Stimulated activated naive CD8-positive, alpha-beta T cell treated with anti-CD3 and anti-CD28 coated beads, Interleukin-15, Interleukin-2, amounts not matched to agents 100 ng/mL and 50 ng/mL, for 24 hours (primary cell): ENCODE results near the gene ENTPD6.

ENCODE experiments used
- H3K27ac Mint-ChIP-seq: one replicate; pipeline ENCODE4 v1.8.0; 2021; ENCODE audit warnings: mild to moderate bottlenecking, mixed read lengths
- H3K27me3 Mint-ChIP-seq: one replicate; pipeline ENCODE4 v1.8.0; 2021; ENCODE audit warnings: mixed read lengths
- H3K36me3 Mint-ChIP-seq: one replicate; pipeline ENCODE4 v1.8.0; 2021; ENCODE audit warnings: low read depth, mixed read lengths
- H3K4me1 Mint-ChIP-seq: one replicate; pipeline ENCODE4 v1.8.0; 2021; ENCODE audit warnings: low read depth, mixed read lengths
- H3K4me3 Mint-ChIP-seq: one replicate; pipeline ENCODE4 v1.8.0; 2021; ENCODE audit warnings: mild to moderate bottlenecking, mixed read lengths
- H3K9me3 Mint-ChIP-seq: one replicate; pipeline ENCODE4 v1.8.0; 2021; ENCODE audit warnings: mixed read lengths

Gene ENTPD6

GRCh38 chr20:25212242-25212641 is 16.7 kb downstream of the ENTPD6 start:
- Mint-ChIP-seq H3K4me1 (peaks cover 5% of the 10 kb centered on the region), H3K36me3 (peaks cover 29% of the 10 kb centered on the region), H3K27ac (no peak overlapping the region), H3K27me3 (no peaks in the 10 kb centered on the region), H3K4me3 (no peak overlapping the region), H3K9me3 (no peaks in the 10 kb centered on the region)

- peaks cover 29% of the 10 kb centered on the region for H3K36me3 Mint-ChIP-seq
- H3K4me1 Mint-ChIP-seq: peaks cover 5% of the 10 kb centered on the region
- no peak overlapping the region for H3K4me3 Mint-ChIP-seq
- no peaks in the 10 kb centered on the region for H3K9me3 Mint-ChIP-seq
- no peak overlapping the region for H3K27ac Mint-ChIP-seq
- H3K27me3 Mint-ChIP-seq: no peaks in the 10 kb centered on the region
Observed at GRCh38 chr20:25213566-25214425, 18.3 kb downstream of the ENTPD6 start.

- no peak overlapping the region for H3K4me3 Mint-ChIP-seq
Observed at GRCh38 chr20:25214426-25214790, 18.9 kb downstream of the ENTPD6 start.

GRCh38 chr20:25214819-25215218 is 19.3 kb downstream of the ENTPD6 start:
- H3K27me3 Mint-ChIP-seq: no peaks in the 10 kb centered on the region
- no peak overlapping the region for H3K4me3 Mint-ChIP-seq
- peaks cover under 1% of the 10 kb centered on the region for H3K4me1 Mint-ChIP-seq
- H3K27ac Mint-ChIP-seq: no peak overlapping the region
- H3K9me3 Mint-ChIP-seq: no peaks in the 10 kb centered on the region
- peaks cover 29% of the 10 kb centered on the region for H3K36me3 Mint-ChIP-seq

More at GRCh38 chr20:25214426-25214790, 18.9 kb downstream of the ENTPD6 start:
- Mint-ChIP-seq H3K36me3 (peaks cover 29% of the 10 kb centered on the region), H3K4me1 (peaks cover 5% of the 10 kb centered on the region), H3K27me3 (no peaks in the 10 kb centered on the region), H3K27ac (no peak overlapping the region), H3K9me3 (no peaks in the 10 kb centered on the region)

- no peak overlapping the region for H3K4me3 Mint-ChIP-seq
- no peak overlapping the region for H3K27ac Mint-ChIP-seq
- H3K36me3 Mint-ChIP-seq: peaks cover 29% of the 10 kb centered on the region
- H3K27me3 Mint-ChIP-seq: no peaks in the 10 kb centered on the region
- H3K9me3 Mint-ChIP-seq: no peaks in the 10 kb centered on the region
- no peaks in the 10 kb centered on the region for H3K4me1 Mint-ChIP-seq
Observed at GRCh38 chr20:25215521-25215920, 20.0 kb downstream of the ENTPD6 start.

DNA sequence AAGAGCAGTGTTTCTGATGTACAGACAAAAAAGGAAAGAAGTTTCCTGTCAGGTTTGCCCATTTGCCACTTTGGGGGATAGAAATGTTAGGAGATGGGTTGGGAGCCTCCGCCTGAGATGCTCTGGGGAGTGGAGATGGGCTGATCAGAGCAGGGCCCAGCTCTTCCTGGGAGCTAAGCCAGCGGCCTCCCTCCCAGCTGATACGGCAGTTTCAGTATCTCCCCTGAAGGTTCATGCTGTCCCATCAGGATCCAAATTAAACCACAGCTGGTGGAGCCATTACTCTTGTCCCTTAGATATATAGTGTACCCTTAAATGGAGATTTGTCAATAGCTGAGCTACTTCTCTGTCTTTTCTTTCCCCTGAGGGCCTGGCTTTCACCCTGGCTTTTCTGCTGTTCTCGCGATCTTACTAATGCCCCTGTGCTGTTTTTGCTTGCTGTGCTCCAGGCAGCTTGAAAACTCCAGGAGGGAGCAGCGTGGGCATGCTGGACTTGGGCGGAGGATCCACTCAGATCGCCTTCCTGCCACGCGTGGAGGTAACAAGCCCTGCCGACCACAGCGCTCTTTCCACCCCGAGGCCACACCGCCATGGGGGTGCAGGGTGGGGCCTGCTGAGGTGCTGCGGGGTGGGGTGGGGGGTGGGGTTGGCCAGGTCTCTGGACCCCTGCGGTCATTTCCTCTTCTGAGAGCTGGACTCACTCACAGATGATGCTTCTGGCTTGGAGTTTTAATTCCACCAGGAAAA is 20.9 kb downstream of the ENTPD6 start:
- no peak overlapping the region for H3K27ac Mint-ChIP-seq

DNA sequence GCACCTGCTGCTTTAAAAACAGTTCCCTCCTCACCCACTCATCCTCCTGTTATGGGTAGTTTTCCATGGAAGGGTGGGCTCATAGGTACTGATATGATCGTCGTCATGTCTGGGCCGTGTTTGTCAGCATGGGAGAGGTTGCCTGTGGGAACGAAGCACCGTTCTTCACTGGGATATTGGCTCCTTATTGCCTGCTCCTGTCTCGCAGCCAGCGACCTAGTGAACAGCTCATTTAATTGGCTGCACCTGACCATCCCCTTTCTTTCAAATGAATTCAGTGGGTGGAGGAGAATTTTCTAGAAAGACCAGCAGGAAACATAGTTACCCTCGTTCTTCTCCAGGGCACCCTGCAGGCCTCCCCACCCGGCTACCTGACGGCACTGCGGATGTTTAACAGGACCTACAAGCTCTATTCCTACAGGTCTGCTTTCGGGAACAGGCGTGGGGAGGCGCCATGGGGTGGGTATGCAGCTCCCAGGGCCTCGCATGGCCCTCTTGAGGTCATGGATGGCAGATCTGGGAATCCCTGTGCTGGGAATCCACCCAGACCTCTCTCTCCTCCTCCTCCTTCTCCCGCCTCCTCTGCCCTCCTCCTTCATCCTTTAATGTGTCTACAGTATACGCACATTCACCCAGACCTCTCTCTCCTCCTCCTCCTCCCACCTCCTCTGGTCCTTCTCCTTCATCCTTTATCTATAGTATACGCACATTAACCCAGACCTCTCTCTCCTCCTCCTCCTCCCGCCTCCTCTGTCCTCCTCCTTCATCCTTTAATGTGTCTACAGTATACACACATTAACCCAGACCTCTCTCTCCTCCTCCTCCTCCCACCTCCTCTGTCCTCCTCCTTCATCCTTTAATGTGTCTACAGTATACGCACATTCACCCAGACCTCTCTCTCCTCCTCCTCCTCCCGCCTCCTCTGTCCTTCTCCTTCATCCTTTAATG is 21.9 kb downstream of the ENTPD6 start:
- H3K27ac Mint-ChIP-seq: no peak overlapping the region
- H3K4me3 Mint-ChIP-seq: no peak overlapping the region
- H3K27me3 Mint-ChIP-seq: no peaks in the 10 kb centered on the region
- H3K4me1 Mint-ChIP-seq: peaks cover 5% of the 10 kb centered on the region
- peaks cover 16% of the 10 kb centered on the region for H3K36me3 Mint-ChIP-seq
- H3K9me3 Mint-ChIP-seq: no peaks in the 10 kb centered on the region

More for the DNA sequence above, 20.9 kb downstream of the ENTPD6 start:
- H3K27me3 Mint-ChIP-seq: no peaks in the 10 kb centered on the region
- no peaks in the 10 kb centered on the region for H3K4me1 Mint-ChIP-seq
- H3K9me3 Mint-ChIP-seq: no peaks in the 10 kb centered on the region
- H3K36me3 Mint-ChIP-seq: peaks cover 22% of the 10 kb centered on the region
- no peak overlapping the region for H3K4me3 Mint-ChIP-seq

GRCh38 chr20:25218109-25218486 is 22.6 kb downstream of the ENTPD6 start:
- Mint-ChIP-seq H3K9me3 (no peaks in the 10 kb centered on the region), H3K27me3 (no peaks in the 10 kb centered on the region), H3K27ac (no peak overlapping the region), H3K36me3 (peaks cover 16% of the 10 kb centered on the region), H3K4me3 (no peak overlapping the region), H3K4me1 (peaks cover 11% of the 10 kb centered on the region)

- H3K27me3 Mint-ChIP-seq: no peaks in the 10 kb centered on the region
- peaks cover 15% of the 10 kb centered on the region for H3K4me1 Mint-ChIP-seq
- H3K27ac Mint-ChIP-seq: no peak overlapping the region
- peaks cover 16% of the 10 kb centered on the region for H3K36me3 Mint-ChIP-seq
- H3K9me3 Mint-ChIP-seq: no peaks in the 10 kb centered on the region
- no peak overlapping the region for H3K4me3 Mint-ChIP-seq
Observed at GRCh38 chr20:25218492-25218891, 23.0 kb downstream of the ENTPD6 start.

DNA sequence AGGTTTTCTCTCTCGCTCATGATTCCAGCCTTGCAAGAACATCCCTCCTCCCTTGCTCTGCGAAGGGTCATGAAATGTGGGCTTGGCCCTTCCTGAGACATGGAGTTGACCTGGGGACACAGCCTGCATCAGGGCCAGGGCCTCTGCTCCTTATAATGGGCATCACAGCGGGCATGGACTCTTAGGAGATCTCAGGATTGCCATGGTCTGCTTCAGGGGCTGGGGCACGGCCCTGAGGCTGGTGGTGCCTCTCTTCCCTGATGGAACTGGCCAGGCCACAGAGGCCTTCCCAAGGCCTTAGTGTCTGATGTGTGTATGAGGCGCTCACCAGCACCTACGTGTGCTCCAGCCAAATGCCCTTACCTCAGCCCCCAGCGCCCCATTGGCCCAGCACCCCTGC is 23.9 kb downstream of the ENTPD6 start:
- H3K27ac Mint-ChIP-seq: no peak overlapping the region
- no peaks in the 10 kb centered on the region for H3K27me3 Mint-ChIP-seq
- H3K4me3 Mint-ChIP-seq: no peak overlapping the region
- H3K9me3 Mint-ChIP-seq: no peaks in the 10 kb centered on the region
- H3K4me1 Mint-ChIP-seq: peaks cover 24% of the 10 kb centered on the region
- H3K36me3 Mint-ChIP-seq: peaks cover 16% of the 10 kb centered on the region

DNA sequence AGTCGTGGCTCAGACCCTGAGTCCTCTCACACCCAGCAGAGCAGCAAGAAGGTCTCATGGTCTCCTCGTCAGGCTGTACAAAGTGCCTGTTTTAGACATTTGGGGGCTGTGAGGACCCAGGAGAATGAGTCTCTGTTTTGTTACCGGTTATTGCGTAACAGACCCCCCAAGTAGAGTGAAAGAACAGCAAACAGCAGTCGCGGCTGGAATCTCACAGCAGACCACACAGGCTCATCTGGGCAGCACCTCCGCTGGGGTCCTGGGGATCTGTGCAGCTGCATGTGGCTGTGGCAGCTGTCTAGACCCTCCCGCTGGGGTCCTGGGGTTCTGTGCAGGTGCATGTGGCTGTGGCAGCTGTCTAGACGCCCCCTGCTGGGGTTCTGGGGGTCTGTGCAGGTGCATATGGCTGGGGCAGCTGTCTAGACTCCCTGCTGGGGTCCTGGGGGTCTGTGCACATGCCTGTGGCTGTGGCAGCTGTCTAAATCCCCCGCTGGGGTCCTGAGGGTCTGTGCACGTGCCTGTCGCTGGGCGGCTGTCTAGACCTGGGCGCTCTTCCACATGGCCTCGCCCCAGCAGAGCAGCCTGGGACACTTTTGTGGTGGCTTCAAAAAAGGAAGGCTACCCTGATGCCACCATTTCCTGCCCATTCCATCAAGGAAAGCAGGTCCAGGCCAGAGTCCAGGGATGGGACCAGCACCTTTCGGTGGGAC is 24.7 kb downstream of the ENTPD6 start:
- Mint-ChIP-seq H3K9me3 (no peaks in the 10 kb centered on the region), H3K4me3 (no peak overlapping the region), H3K36me3 (peaks cover 14% of the 10 kb centered on the region), H3K27ac (no peak overlapping the region), H3K27me3 (no peaks in the 10 kb centered on the region), H3K4me1 (peaks cover 28% of the 10 kb centered on the region)

GRCh38 chr20:25220810-25221591 is 25.5 kb downstream of the ENTPD6 start:
- Mint-ChIP-seq H3K4me1 (peaks cover 28% of the 10 kb centered on the region), H3K36me3 (peaks cover 9% of the 10 kb centered on the region), H3K27ac (no peak overlapping the region), H3K9me3 (no peaks in the 10 kb centered on the region), H3K27me3 (no peaks in the 10 kb centered on the region), H3K4me3 (no peak overlapping the region)

GRCh38 chr20:25221592-25222460 is 26.3 kb downstream of the ENTPD6 start:
- Mint-ChIP-seq H3K27ac (no peak overlapping the region), H3K27me3 (no peaks in the 10 kb centered on the region), H3K4me3 (no peak overlapping the region), H3K9me3 (no peaks in the 10 kb centered on the region), H3K4me1 (peaks cover 28% of the 10 kb centered on the region), H3K36me3 (peaks cover 4% of the 10 kb centered on the region)
